GM21381 (cell line): ENCODE measurements around the gene ZNF628.
"Not testable (repeated sequence)": the region's sequence is repeated elsewhere in the genome, so short reads cannot be mapped to it uniquely, and the experiment has no call there.

Source experiments
- ATAC-seq: cut with Tn5 transposase; IDR thresholded peaks from one replicate; pipeline ENCODE4 v1.9.1; 2021; ENCODE audit warnings: mild to moderate bottlenecking, moderate library complexity; ENCODE audit not compliant: unreplicated experiment

Gene ZNF628

DNA sequence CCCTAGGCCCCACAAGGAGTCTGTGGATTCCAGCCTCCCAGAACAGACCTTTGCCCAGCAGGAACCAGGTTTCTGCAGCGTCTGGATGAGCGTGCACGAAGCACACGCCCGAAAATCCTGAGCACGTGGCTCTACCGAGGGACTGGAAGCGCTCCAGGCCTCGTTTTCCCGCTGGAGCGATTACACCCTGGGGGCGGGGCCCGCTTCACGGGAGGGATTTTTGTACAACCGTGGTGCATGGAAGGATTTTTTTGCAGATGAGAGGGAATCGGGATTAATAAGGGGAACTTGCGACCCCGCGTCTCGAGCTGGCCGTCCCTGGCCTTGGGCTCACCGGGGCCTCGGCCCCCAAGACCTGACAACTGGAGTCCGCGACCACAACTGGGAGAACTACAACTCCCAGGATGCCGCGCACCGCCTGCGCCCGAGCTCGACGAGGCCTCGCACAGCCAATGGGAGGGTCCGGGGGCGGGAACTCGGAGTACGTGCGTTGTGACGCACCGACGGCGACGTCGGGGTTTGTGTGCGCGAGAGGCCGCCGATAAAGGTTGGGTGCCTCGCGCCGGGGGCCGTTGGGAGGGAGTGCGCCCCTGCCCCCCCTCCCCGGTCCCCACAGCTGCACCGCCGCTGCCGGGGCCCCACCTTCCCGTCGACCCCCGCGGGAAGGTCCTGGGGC is at the start of gene ZNF628:
Gene ZNF628, plus strand, starts transcription at position 518 of the 676 bp plus-strand sequence. CDS start 3,294 bp downstream, outside the sequence.
- ATAC-seq, result peak; percentile 94

DNA sequence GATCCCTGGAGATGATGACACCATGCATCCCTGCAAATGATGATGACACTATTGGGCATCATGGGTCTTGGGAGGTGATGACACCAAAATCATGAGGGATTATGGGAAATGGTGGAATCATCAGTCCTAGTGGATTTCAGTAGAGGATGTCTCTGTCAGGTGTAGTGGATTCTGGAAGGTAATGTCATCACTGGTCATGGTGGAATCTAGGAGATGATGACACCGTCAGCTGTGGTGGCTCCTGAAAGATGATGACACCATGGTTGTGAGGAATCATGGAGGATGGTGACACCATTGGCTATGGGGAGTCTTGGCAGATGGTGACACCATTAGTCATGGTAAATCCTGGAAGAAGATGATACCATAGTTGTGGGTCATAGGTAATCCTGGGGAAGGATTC is 45.2 kb upstream of the ZNF628 start:
- ATAC-seq, result no peak

DNA sequence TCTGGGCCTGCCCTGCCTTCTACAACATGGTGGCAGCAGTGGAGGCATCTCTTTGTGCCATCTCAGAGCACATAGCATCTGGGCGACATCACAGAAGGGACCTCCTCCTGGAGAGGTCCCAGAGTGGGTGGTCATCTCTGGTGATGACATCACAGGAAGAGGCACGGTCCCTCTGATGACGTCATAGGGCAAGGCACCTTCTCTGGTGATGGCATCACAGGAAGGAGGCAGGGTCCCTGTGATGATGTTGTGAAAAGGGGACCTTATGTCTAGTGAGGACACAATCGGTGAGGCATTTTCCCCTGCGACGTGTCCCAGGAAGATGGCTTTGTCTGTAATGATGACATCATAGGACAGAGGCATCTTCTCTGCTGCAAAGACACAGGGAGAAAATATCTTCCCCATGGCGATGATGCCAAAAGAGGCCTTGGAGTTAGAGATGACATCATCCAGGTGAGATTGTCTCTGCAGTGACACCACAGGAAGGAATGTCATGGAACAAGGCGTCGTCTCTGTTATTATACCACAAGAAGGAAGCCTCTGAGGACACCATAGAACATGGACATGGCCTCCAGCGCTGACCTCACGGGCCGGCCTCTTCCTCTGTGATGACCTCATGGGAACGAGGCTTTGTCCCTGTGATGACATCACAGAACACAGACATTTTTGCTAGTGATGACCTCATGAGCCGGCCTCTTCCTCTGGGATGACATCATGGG is 44.0 kb upstream of the ZNF628 start:
- ATAC-seq, result no peak

DNA sequence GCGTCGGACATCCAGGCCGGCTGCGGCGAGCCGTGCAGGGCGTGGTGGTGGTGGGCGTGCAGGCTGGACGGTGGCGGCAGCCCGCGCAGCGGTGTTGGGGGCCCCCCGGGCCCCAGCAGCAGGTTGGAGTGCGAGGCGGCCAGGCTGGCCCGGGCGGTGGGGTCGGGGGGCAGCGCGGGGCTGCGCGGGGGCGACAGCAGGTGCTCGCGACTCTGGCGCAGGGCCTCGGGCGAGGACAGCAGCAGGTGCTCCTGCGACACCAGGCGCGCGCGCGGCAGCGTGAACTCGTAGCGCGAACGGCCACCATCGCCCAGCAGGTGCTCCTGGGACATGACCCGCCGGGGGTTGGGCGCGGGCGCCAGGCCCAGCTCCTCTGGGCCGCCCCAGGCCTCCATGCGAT is 43.1 kb upstream of the ZNF628 start:
- ATAC-seq, result no peak

DNA sequence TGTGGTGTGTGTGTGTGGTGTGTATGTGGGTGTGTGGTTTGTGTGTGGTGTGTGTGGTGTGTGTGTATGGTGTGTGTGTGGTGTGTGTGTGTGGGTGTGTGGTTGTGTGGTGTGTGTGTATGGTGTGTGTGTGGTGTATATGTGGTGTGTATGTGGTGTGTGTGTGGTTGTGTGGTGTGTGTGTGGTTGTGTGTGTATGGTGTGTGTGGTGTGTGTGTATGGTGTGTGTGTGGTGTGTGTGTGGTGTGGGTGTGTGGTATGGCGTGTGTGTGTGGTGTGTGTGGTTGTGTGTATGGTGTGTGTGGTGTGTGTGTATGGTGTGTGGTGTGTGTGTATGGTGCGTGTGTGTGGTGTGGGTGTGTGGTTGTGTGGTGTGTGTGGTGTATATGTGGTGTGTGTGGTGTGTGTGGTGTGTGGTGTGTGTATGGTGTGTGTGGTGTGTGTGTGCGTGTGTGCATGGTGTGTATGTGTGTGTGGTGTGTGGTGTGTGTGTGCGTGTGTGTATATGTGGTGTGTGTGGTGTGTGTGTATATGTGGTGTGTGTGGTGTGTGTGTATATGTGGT is 42.0 kb upstream of the ZNF628 start:
- ATAC-seq, result no peak

DNA sequence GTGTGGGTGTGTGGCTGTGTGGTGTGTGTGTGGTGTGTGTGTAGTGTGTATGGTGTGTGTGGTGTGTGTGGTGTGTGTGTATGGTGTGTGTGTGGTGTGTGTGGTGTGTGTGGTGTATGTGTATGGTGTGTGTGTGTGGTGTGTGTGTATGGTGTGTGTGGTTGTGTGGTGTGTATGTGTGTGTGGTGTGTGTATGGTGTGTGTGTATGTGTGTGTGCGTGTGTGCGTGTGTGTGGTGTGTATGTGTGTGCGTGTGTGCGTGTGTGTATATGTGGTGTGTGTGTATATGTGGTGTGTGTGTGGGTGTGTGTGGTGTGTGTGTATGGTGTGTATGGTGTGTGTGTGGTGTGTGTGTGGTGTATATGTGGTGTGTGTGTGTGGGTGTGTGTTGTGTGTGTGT is 41.4 kb upstream of the ZNF628 start:
- no peak for ATAC-seq

DNA sequence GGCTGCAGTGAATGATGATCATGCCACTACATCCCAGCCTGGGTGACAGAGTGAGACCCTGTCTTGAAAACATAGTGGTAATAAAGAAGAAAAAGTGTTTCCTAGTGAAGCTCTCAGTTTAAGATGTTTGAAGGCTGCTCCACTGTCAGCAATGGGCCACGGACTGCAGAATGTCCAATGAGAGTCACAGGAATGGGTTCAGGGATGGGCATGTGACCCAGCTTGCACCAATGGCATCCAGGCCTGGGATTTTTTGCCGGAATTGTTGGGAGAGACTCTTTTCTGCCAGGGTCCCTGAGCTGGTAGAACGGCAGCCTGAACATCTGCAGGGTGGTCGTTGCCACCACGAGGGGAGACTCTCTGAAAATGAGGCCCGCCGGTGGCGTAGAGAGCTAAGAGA is 39.6 kb upstream of the ZNF628 start:
- ATAC-seq, result no peak

DNA sequence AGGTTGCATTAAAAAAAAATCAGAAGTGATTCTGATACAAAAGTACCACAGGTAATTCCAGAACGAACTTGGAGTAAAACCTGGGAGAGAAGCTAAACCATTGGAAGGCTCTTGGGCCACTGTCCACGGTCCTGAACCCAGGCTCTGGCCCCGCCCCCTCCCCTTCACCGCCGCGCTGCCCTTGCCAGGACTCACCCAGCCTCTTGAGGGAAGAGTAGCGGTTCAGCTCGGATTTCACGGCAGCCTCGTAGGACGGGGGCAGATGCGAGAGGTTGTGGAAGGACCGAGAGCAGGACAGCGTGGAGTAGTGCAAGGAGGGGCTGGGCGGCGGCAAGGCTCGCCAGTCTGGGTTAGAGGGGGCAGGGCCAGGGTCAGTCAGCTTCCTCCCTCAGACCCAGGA is 39.0 kb upstream of the ZNF628 start:
- no peak for ATAC-seq

DNA sequence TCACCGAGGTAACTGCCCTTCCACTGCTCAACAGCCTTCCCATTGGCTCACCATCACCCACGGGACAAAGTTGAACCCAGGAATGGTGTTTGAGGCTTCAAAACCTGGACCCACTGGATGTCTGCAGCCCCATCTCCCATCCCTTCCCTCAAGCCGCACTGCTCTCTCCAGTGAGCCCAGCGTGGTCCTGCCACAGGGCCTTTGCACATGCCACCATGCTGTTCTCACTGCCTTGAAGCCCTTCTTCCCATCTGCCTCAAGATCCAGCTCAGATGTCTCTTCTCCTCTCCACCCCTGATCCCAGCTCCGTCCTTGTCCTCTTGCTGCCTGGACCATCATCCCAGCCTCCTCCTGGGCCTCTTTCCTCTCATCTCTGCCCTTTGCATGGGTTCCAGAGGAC is 37.4 kb upstream of the ZNF628 start:
- ATAC-seq, result no peak

DNA sequence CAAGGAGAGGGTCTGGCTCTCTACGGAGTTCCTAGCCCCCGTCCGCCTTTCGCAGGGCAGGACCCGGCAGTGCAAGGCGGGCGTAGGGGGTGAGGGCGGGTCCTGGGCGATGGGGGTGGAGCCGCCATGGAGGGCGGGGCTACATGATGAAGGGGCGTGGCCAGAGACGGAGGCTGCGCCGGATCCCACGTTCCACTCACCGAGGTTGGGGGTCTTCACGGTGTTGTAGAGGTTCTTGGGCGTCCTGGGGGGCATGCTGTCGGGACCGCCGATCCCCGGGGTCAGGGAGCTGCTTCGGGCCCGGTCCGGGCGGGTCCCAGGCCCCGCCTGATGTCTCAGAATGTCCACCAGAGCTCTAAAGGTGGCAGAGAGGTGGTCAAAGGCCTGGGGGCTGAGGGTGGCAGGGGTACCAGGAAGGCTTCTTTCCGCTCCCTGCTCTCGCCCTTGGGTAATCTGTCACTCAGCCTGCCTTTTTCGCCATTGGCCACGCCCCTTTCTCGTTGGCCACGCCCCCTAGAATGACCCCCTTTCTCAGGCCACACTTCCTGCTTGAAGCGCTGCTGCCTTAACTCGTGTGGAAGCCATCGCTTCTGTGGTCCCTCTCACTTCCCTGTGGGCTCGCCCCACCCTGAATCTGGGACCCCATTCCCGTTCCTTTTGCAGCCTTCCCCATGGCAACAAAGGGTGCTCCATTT is 35.9 kb upstream of the ZNF628 start:
- ATAC-seq, result no peak

DNA sequence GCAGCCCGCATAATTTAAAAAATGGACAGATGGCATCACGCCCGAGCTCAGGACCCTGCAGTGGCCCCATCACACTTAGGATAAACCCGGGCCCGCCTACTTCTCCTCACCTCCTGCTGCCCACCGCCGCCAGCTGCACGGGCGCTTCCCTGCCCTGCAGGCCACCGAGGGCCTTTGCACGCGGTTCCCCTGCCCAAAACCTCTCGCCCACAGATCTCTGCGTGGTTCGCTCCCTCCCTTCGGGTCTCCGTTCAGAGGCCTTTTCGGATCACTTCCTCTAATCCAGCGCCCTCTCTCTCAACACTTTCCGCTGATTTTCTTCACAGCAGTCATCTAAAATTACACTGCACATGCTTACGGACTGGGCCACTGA is 35.1 kb upstream of the ZNF628 start:
- ATAC-seq, result no peak

DNA sequence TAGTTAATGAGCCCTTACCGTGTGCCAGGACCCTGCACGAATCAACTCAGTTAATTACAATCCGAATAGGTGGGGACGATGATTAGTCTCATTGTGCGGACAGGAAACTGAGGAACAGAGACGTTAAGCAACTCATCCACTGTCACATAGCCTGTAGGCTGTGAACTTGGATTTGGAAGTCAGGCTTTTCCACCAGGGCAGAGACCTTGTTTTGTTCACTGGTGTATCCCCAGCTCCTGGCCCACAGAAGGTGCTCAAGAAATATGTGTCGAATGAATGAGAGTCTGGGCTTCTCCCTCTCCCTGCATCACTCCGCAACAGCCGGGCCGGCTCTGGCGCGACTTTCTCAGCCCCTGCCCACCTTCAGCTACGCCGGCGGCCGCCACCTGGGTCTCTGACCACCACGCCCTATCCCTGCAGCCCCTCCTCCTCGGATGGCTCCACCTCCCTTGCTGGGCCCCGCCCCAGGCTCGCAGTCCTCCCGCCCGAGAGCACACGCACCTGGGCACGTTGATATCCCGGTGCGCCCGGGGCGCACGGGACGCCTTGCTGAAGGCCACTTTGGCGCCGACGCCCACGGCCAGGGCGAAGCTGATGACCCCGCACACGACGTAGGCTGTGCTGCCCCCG is 34.6 kb upstream of the ZNF628 start:
- no peak for ATAC-seq

DNA sequence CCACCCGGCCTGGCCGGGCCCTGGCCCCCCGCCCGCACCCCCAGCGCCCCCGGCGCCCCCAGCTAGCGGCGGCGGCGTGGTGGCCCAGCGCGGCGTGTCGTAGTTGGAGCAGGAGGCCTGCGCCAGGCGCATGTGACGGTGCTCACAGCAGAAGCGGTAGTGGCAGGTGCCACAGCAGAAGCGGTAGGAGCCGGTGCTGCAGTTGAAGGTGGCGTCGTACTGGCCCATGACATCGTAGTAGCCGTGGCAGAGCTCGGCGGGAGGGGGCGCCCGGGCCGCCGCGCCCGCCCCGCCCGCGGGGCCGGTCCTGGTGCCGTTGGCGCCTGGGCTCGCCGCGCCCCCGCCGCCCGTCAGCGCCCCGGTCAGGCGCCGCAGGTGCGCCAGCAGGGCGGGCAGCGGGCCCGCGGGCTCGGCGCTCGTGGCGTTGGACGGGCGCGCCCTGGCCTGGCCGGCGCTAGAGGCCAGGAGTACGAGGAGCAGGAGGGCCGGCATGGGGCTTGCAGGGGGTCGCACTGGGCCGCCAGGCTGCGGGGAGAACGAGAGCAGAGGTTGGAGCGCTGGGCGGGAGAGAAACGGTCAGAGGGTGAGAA is 34.0 kb upstream of the ZNF628 start:
- ATAC-seq, result no peak

DNA sequence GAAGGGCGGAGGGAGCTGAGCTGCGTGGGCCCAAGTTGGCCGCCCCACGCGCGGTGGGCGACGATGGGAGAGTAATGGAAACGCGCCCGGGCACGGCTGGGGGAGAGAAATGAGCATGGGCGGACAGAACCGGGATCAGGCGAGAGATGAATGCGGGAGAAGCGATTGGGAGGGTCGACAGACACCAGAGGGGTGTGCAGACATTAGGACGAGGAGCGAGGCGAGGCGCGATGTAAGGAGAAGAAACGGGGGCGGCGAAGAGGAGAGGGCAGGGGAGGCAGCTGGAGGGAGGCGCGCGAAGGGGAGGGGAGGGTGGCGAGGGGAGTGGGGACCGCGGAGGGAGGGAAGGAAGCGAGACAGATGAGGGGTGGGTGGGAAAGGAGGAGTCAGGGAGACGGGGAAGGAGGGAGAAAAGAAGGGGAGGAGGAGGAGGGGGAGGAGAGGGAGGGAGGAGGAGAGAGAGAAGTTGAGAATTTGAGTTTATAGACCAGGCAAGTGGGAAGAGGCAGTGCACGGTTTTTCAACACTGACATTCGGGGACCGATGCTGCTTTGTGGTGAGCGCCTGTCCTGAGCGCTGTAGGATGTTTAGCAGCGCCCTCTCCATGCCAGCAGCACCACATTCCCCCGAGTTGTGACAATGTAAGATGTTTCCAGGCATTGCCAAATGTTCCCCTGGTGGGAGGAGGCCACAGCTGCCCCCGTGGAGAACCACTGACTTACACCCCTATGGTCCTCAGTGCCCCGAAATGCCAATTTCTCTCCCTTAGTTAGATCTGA is 33.2 kb upstream of the ZNF628 start, which contains the start of gene SHISA7:
Gene SHISA7, minus strand, starts transcription at position 256 of the 779 bp plus-strand sequence. CDS start 437 bp downstream, outside the sequence.
- no peak for ATAC-seq

DNA sequence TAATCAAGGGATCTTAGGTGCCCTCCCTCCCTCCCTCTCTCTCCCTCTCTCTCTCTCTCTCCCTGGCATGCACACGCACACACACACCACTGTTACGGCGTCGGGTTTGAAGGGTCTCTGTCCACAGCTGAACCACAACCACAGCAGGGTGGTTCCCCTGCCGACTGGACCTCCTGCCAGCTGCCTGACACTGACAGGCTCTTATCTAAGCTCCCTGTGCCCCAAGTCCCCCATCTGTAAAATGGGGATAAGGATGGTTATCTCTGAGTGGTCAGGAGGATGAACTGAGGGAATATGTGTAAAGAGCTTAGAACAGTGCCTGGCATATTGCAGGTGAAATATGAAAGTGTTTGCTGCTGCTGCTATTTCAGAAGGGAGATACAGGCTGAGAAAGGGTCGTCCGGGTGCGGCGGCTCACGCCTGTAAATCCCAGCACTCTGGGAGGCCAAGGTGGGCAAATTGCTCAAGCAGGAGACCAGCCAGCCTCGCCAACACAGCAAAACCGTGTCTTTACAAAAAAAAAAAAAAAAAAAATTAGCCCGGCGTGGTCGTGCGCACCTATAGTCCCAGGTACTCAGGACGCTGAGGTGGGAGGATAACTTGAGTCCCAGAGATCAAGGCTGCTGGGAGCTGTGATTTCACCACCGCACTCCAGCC is 32.5 kb upstream of the ZNF628 start:
- no peak for ATAC-seq

DNA sequence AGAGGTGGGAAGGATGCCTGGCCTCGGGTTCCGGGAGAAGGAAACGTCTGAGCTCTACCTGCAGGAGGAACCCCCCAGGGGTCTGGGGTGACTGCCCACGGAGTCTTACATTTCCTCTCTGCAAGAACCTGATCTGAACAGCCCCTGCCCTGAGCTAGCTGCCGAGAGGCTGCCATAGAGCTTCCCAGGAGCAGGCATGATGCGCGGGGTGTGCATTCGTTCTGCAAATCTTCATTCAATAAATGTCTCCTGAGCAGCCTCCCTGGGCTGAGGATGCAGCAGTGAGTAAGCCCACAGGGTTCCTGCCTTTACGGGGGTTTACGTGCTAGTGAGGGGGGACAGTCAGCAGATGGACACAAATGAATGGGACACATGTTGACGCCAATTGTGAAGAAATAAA is 31.8 kb upstream of the ZNF628 start:
- no peak for ATAC-seq

DNA sequence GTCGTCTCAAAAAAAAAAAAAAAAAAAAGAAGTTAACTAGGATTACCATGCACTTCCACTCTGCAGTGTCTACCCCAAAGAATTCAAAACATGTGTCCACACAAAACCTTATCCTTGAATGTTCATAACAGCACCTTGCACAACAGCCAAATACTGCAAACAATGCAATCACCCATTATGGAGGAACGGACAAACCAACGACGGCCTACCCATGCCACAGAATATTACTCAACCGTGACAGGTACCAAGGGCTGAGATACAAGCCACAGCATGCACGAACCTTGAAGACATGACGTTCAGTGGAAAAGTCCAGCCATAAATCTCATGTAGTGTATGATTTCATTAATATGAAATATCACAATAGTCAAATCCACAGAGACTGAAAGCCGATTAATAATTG is 30.4 kb upstream of the ZNF628 start:
- ATAC-seq, result no peak

DNA sequence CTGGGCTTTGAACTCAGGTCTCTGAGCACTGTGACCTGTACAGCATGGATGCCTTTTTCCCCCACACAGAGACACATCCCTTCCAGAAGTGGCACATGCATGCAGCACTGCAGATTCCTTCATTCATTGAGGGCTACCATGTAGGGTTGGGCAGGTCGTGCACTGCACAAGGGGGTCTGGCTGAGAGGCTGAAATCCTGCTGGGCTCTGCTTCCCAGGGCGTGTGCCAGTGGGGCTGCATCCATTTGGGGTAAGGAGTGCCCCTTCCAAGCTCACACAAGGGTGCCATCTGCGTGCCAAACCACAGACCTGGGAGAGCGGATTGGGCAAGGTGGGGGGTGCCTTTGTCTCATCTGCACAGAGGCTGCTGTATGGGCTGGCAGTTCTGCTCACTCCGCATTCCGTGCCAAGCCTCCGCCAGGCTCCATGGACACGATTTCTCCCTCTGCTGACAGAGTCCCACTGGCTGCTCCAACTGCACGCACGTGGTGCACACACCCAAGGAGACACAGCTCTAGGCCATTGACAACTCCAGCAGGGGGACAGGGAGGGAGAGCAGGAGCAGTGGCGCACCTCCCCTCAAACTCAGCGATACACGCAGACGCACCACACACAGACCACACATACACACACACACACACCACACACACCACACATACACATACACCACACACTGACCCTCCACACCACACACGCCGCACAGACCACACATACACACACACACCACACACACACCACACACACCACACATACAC is 28.8 kb upstream of the ZNF628 start:
- no peak for ATAC-seq

DNA sequence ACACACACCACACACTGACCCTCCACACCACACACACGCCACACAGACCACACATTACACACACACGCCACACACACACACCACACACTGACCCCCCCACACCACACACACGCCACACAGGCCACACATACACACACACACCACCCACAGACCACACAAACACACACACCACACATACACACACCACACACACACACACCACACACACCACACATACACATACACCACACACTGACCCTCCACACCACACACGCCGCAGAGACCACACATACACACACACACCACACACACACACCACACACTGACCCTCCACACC is 28.3 kb upstream of the ZNF628 start:
- not testable (repeated sequence) for ATAC-seq
